ENCODE results near the gene REG3G.
"Not testable (repeated sequence)": the region's sequence is repeated elsewhere in the genome, so short reads cannot be mapped to it uniquely, and the experiment has no call there.

REG3G gene

GRCh38 chr2:79016342-79016741, 9.2 kb upstream of the REG3G start:
- DNase-seq (ENCODE audit: low read depth in 3 of 3), result no peak

GRCh38 chr2:79026061-79026460, 559 bp downstream of the REG3G start:
- no peak for DNase-seq (ENCODE audit: low read depth in 3 of 3)

- DNase-seq (ENCODE audit: low read depth in 3 of 3), result no peak
Observed at GRCh38 chr2:79039944-79040343, 14.4 kb downstream of the REG3G start.

- DNase-seq (ENCODE audit: low read depth in 3 of 3), result no peak
Observed at GRCh38 chr2:79041032-79041448, 15.5 kb downstream of the REG3G start.

- not testable (repeated sequence) for DNase-seq (ENCODE audit: low read depth in 3 of 3)
Observed at GRCh38 chr2:79053486-79053885, 28.0 kb downstream of the REG3G start.

GRCh38 chr2:79054769-79055168, 29.3 kb downstream of the REG3G start:
- DNase-seq (ENCODE audit: low read depth in 3 of 3), result not testable (repeated sequence)

- DNase-seq (ENCODE audit: low read depth in 3 of 3), result no peak
Observed at GRCh38 chr2:79065201-79065600, 39.7 kb downstream of the REG3G start.

GRCh38 chr2:79071078-79071477, 45.6 kb downstream of the REG3G start:
- DNase-seq (ENCODE audit: low read depth in 3 of 3), result no peak
